ENCODE data around the gene TMEM164.

TMEM164 gene

GRCh38 chrX:110167952-110168451 lies 165.1 kb downstream of the TMEM164 start:
- DNase-seq (ENCODE audit: extremely low read depth, low read depth), result no peak

GRCh38 chrX:110168585-110168984 lies 165.7 kb downstream of the TMEM164 start:
- no peak overlapping the region for H3K4me3 ChIP-seq (replicated peaks; ENCODE audit: low read depth, low read length)
- DNase-seq (ENCODE audit: extremely low read depth, low read depth), result no peak
- no peak for TF ChIP-seq CTCF (IDR thresholded peaks at IDR 0.05; ENCODE audit: low read depth, low read length, missing control alignments)

More at GRCh38 chrX:110167952-110168451, 165.1 kb downstream of the TMEM164 start:
- no peak overlapping the region for H3K4me3 ChIP-seq (replicated peaks; ENCODE audit: low read depth, low read length)
- TF ChIP-seq CTCF (IDR thresholded peaks at IDR 0.05; ENCODE audit: low read depth, low read length, missing control alignments), result peak; percentile 59

GRCh38 chrX:110170029-110170428 lies 167.1 kb downstream of the TMEM164 start:
- no peak for TF ChIP-seq CTCF (IDR thresholded peaks at IDR 0.05; ENCODE audit: low read depth, low read length, missing control alignments)

GRCh38 chrX:110171442-110171841 lies 168.5 kb downstream of the TMEM164 start:
- no peak for DNase-seq (ENCODE audit: extremely low read depth, low read depth)
- TF ChIP-seq CTCF (IDR thresholded peaks at IDR 0.05; ENCODE audit: low read depth, low read length, missing control alignments), result no peak
- no peak overlapping the region for H3K4me3 ChIP-seq (replicated peaks; ENCODE audit: low read depth, low read length)

More at GRCh38 chrX:110170029-110170428, 167.1 kb downstream of the TMEM164 start:
- no peak for DNase-seq (ENCODE audit: extremely low read depth, low read depth)
- no peak overlapping the region for H3K4me3 ChIP-seq (replicated peaks; ENCODE audit: low read depth, low read length)

GRCh38 chrX:110172215-110172614 lies 169.3 kb downstream of the TMEM164 start:
- DNase-seq (ENCODE audit: extremely low read depth, low read depth), result no peak
- H3K4me3 ChIP-seq (replicated peaks; ENCODE audit: low read depth, low read length), result no peak overlapping the region
- TF ChIP-seq CTCF (IDR thresholded peaks at IDR 0.05; ENCODE audit: low read depth, low read length, missing control alignments), result no peak

GRCh38 chrX:110173192-110174175 lies 170.6 kb downstream of the TMEM164 start:
- H3K4me3 ChIP-seq (replicated peaks; ENCODE audit: low read depth, low read length), result no peak overlapping the region
- no peak for DNase-seq (ENCODE audit: extremely low read depth, low read depth)
- no peak for TF ChIP-seq CTCF (IDR thresholded peaks at IDR 0.05; ENCODE audit: low read depth, low read length, missing control alignments)
